GM21723 (cell line): ENCODE data around the gene MRPS24.
A peak's percentile ranks its signal among the peaks of the same experiment; 100 is the strongest.
"Not testable (repeated sequence)": the region's sequence is repeated elsewhere in the genome, so short reads cannot be mapped to it uniquely, and the experiment has no call there.

ENCODE experiments used
- ATAC-seq: cut with Tn5 transposase; IDR thresholded peaks from one replicate; pipeline ENCODE4 v1.9.1; 2021; ENCODE audit warnings: mild to moderate bottlenecking, moderate library complexity; ENCODE audit not compliant: unreplicated experiment

Gene MRPS24

DNA sequence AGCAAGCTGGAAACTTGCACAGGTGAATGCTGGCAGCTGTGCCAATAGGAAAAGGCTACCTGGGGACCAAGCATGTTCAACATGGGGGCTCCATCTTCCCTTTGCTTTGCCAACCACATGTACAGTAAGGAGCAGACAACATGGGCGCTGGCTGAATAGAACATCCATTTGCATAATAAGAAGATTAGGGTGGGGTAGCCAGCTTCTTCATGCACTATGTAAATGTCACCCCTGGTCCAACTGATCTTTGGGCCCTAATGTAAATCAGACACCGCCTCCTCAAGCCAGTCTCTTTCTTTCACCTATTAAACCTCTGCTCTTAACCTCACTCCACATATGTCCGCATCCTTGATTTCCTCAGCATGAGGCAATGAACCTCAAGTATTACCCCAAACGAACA lies 26.0 kb downstream of the MRPS24 start:
- ATAC-seq: no peak

DNA sequence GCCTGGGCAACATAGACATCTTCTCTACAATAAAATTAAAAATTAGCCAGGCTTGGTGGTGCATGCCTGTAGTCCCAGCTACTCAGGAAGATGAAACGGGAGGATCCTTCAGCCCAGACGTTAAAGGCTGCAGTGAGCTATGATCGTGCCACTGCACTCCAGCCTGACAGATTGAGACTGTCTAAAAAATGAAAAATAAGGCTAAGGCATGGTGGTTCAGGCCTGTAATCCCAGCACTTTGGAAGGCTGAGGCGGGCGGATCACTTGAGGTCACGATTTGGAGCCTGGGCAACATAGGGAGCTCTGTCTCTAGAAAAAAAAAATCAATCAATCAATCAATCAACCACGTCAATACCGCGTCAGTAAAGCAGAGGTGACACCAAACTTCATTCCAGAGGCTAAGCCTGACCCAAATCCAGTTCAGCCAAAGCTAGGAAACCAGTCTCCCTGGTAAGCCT lies 31.1 kb downstream of the MRPS24 start:
- ATAC-seq: no peak

DNA sequence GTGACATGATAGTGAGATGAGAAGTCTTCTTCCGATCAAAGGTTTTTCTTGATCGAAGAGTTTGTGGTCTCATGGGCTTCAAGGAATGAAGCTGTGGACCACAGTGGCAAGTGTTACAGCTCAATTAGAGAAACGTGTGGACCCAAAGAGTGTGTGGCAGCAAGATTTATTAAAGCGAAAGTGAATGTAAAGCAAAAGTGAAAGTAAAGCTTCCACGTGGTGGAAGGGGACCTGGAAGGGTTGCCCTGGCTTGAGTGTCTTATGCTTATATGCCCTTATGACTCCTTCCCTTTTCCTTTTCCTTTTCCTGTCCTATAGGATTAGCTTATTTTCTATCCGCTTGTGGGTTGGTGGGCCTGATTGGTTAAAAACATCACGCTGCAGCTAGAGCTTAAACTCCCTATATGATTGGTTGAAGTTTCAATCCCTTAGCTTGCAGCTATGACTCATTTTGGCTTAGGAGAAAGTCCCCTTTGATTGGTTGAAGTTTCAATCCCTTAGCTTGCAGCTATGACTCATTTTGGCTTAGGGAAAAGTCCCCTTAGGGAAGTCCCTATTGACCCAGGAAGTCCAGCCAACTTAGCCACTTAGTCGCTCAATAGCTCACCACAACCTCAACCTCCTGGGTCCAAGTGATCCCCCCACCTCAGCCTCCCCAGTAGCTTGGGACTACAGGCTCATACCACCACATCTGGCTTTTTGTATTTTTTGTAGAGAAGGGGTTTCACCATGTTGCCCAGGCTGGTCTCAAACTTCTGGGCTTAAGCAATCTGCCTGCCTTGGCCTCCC lies 34.7 kb downstream of the MRPS24 start:
- ATAC-seq: peak; percentile 45

GRCh38 chr7:43830917-43831316 lies 38.4 kb downstream of the MRPS24 start:
- not testable (repeated sequence) for ATAC-seq

- ATAC-seq: no peak
These were observed 43.9 kb downstream of the MRPS24 start for GRCh38 chr7:43825391-43825808.

DNA sequence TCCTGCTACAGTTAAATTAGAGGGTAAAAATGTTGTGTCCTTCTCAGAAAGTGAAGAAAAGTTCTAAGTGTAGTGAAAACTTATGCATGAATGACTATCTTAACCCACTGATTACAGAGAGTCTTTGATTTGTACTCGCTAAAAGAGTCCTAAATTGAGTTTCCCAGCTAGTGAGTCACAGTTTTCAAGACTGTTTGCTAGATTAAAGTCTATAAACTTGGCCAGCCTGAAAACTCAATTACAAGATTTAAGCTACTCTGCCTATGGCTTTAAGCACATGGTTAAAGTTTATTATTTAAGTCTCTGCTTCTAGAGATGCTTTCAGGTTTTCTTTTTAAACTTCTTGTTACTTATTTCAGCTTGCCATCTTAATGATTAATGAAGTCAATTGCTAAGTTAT lies 44.4 kb downstream of the MRPS24 start:
- no peak for ATAC-seq

- ATAC-seq: not testable (repeated sequence)
These were observed 44.8 kb downstream of the MRPS24 start for GRCh38 chr7:43824513-43824912.

DNA sequence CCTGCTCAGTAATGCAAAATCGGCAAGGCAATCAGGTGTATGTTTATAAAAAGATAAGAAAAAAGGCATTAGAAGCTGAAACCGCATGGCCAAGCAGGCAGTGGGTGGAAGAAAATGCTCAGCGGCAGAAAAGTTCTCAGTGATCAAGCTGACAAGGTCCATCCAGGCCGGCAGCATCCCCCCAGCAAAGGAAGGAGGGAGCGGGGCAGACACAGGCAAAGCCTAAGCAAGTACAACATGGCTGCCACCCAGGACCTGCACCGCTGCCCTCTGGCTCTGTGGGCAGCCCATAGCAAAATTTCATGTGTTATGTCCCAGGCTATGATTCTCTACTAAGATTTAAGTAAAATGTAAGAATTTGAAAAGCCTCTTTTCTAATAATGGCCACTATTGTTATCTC lies 45.4 kb downstream of the MRPS24 start:
- no peak for ATAC-seq

DNA sequence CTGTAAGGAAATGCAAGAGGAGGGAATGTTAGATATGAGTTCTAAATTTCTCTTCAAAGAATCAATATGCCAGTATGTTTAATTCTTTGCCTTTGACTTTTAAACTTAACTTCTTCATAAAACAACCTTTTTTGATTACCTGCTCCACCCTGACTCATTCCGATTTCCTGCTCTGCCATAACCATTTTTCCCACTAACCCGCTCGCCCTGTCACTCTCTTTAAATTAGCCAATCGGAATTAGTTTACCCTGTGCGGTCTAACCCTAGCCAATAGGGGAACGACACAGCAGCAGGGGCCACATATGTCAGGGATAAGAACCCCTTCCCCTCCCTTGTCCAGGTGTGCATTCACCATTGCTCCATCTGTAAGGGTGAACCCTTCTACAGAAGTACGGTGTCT lies 45.9 kb downstream of the MRPS24 start:
- ATAC-seq: not testable (repeated sequence)
